ENCODE measurements around the gene SBNO2. TPM values are rescaled to one million over a fixed set of nuclear protein-coding genes. Genes with fewer than 3 reads are reported as not detected.

Gene SBNO2
- total RNA-seq, 1 experiment from 2014 or later, result 18.8 TPM

DNA sequence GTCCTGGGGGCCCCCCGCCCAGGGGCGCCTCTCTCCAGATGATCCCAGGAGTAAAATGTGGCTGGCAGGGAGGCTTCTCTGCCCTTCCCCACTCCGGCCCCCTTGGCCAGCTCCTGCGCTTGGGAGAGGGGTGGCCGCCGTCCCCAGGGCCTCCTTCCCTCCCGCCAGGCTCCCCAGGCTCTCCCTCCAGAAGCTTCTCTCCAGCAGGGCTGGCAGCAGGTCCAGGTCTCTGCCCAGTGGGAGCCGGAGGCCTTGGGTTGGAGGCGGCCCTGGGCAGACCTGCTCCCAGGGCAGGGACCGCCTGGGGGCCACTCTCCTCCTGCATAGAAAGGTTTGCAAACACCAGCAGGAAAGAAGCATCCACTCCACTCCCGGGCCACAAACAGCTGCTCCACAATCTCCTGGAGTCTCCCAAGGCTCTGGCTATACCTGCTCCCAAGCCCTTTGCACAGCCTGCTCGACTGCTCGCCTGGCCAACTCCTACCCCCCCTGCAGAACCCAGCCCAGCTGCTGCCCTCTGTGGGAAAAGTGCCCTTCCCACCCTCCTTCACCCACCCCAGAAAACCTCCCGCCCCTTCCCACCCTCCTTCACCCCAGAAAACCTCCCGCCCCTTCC, 26.0 kb downstream of the SBNO2 start:
- DNase-seq (ENCODE audit: low read depth, low spot score), result no peak
- in situ Hi-C loops (cut with HindIII; ENCODE audit: low pct_unique_long_range_greater_than_20kb, low sequenced_read_pairs), result no loop called here

DNA sequence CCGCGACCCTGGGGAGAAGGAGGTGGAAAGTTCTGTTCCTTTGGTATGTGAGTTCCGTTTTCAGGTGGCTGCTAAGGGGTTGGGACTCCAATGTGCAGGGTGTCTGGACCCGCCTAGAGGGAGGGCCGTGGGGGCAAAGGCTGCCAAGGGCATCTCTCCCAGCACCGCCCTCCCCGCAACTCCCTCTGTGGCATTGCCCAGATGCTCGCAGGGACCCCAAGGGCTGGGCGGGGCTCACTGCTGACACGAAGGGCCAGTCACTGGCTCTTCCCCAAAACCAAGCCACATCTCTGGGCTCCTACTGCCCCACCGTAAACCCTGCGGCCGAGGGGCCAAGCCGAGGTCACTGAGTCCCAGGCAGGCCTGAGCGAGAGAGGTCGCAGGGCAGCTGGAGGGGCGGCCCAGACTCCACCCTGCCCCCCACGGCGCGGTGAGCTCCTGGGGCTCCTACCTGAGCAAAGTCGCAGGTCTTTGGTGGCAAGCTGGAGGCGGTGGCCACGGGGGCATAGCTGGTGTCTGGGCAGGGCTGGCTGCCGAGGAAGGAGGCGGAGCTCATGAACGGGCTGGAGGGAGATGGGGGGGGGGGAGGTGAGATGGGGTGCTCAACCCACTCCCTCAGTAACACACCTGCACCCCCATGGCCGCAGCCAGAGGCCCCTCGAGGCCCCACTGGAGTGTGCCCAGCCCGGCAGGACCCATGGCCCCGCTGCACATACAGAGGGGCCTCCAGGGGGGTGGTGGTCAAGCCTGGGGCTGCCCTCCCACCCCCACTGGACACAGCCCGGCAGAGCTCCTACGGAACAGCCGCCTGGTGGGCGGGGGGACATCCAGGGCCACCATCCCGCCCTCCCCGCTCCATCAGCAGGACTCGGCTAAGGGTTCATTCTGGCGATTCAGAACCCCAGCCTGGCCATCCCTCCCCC, 26.9 kb downstream of the SBNO2 start:
- no peak for DNase-seq (ENCODE audit: low read depth, low spot score)
- in situ Hi-C loops (cut with HindIII; ENCODE audit: low pct_unique_long_range_greater_than_20kb, low sequenced_read_pairs), result no loop called here

DNA sequence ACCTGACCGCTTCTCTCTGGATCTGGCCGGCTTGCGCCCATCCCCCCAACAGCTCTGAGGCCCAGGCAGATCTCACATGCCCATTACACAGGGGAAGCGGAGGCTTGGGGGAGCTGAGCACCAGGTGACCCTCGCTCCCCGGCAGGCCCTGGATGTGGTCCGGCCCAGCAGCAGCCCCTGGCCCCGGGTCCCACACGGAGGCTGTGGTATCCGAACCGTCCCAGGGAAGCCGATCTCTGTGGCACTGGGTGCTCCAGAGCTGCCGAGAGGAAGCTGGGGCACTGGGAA, 27.7 kb downstream of the SBNO2 start:
- in situ Hi-C loops (cut with HindIII; ENCODE audit: low pct_unique_long_range_greater_than_20kb, low sequenced_read_pairs), result no loop called here
- no peak for DNase-seq (ENCODE audit: low read depth, low spot score)

DNA sequence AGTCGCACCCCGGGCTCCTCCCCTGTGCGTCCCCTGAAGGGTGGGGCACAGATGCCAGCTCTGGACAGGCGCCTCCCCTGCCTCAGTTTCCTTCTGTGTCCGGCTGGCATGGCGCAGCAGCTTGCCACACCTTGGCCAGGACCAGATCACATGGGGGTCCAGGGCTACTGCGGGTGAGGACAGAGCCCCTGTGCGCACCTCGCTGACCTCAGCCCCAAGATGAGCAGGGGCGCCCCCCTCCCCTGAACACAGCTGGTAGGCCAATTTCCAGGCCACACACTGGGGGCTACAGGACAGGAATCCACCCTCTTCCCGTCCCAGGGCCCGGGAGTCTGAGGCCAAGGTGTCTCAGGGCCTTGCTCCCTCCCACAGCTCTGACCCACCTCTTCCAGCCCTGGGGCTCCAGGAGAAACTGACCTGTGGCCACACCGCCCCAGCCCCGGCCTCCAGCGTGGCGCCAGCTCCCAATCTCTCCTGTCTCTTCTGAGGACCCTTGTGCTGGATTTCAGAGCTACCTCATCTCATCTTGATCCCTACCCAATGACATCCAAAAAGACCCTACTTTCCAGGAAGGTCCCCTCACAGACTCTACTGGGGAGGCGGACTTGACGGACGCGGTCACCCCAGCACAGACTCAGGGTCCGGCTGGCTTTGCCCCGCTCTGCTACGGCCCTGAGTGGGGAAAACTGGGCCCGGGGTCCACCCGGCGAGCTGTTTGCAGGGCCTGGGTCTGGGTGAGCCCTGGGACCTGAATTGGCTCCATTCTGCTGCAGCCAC, 28.2 kb downstream of the SBNO2 start:
- in situ Hi-C loops (cut with HindIII; ENCODE audit: low pct_unique_long_range_greater_than_20kb, low sequenced_read_pairs), result no loop called here
- no peak for DNase-seq (ENCODE audit: low read depth, low spot score)

DNA sequence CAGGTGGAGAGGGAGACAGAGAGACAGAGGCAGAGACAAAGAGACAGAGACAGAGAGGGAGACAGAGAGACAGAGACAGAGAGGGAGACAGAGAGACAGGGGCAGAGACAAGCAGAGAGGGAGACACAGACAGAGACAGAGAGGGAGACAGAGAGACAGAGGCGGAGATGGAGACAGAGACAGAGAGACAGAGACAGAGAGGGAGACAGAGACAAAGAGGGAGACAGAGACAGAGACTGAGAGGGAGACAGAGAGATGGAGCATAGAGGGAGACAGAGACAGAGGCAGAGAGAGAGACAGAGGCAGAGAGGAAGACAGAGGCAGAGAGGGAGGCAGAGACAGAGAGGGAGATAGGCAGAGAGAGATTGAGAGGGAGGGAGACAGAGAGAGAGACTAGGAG, 29.3 kb downstream of the SBNO2 start:
- in situ Hi-C loops (cut with HindIII; ENCODE audit: low pct_unique_long_range_greater_than_20kb, low sequenced_read_pairs), result no loop called here
- DNase-seq (ENCODE audit: low read depth, low spot score), result no peak

DNA sequence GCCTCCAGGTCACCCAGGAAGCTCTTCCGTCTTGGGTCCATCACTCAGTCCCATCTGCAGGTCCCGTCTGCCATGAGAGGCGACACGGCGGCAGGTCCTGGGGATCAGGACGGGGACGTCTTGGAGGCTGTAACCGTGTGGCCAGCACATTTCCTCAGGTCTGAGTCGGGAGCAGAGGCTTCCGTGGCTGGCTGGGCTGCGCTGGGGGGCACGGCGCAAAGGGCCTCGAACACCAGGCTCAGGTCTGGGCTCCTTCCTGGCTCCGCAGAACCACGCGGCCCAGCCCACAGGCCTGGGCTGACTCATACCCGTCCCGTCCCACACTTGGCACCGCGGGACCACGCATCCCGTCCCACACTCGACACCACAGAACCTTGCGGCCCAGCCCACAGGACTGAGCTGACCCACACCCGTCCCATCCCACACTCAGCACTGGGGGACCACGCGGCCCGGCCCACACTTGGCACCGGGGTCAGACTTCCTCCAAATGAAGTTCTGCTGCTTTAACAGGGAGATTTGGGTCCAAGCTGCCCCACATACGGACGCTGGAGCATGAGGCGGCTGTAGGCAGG, 30.2 kb downstream of the SBNO2 start:
- no peak for DNase-seq (ENCODE audit: low read depth, low spot score)
- in situ Hi-C loops (cut with HindIII; ENCODE audit: low pct_unique_long_range_greater_than_20kb, low sequenced_read_pairs), result no loop called here

DNA sequence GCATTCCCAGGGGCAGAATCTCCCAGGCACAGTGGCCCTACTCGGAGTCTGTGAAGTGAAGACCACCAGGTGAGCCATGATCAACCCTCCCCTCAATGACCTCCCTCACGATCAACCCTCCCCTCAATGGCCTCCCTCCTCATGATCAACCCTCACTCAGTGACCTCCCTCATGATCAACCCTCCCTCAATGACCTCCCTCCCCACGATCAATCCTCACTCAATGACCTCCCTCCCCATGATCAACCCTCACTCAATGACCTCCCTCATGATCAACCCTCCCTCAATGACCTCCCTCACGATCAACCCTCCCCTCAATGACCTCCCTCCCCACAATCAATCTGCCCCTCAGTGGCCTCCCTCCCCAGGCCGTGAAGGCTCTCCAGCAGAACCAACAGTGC, 32.1 kb downstream of the SBNO2 start:
- in situ Hi-C loops (cut with HindIII; ENCODE audit: low pct_unique_long_range_greater_than_20kb, low sequenced_read_pairs), result no loop called here
- no peak for DNase-seq (ENCODE audit: low read depth, low spot score)

DNA sequence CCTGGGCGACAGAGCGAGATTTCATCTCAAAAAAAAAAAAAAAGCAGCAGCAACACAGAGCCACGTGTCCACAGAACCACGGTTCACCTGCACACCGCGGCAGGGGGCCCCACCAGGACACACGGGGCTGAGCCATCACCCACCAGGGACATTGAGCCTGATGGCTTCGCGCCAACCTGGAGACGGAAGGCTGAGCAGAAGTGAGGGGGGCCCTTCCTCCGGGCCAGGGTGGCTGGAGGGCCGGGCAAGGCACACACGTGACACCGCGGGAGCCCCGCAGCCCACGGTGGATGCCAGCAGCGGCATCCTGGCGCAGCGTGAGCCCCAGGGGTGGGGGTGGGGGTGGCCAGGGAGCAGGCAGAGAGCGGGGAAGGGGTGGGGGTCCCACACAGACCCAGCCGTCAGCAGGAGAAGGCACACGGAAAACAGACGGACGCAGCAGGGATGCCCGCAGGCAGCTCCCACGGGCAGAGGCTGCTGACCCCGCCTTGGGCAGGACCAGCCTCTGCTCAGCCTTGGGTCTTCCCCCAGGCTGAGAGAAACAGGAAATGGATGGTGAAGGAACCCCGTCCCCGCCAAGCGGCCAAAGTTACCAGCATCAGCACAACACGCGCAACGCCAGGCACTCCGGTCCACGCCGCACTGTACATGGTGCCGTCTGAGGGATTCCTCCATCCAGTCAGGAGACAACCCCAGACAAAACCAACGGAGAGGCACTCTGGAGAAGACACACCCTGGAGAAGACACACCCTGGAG, 33.6 kb downstream of the SBNO2 start:
- in situ Hi-C loops (cut with HindIII; ENCODE audit: low pct_unique_long_range_greater_than_20kb, low sequenced_read_pairs), result no loop called here
- no peak for DNase-seq (ENCODE audit: low read depth, low spot score)

DNA sequence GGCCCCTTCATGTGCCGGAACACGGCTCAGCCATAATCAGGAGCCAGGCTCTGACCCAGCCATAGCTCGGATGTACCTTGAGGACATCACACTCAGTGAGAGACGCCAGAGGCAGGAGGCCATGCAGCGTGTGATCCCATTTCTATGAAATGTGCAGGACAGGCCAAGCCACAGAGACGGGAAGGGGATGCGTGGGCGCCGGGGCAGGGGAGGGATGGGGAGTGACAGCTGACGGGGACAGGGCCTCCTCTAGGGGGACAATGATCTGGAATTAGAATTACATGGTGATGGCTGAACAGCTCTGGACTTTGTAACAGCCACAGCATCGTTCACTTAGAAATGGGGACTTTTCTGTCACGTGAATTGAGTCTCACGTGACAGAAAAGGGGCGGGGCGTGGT, 34.9 kb downstream of the SBNO2 start:
- in situ Hi-C loops (cut with HindIII; ENCODE audit: low pct_unique_long_range_greater_than_20kb, low sequenced_read_pairs), result no loop called here

DNA sequence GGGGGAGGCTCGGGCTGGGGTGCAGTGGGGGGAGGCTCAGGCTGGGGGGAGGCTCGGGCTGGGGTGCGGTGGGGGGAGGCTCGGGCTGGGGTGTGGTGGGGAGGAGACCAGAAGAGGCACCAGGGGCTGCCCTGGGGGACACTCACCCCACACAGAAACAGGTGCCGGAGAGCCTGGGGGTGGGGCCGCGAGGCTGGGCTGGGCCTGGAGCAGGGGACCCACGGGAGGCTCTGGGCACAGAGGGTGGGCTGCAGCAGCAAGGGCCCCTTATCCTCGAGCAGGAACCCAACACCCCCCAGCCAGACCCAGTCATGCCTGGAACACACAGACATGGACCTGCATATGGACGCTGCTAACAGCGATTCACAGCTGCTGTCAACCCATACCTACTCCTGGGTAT, 35.9 kb downstream of the SBNO2 start:
- DNase-seq (ENCODE audit: low read depth, low spot score), result no peak
- in situ Hi-C loops (cut with HindIII; ENCODE audit: low pct_unique_long_range_greater_than_20kb, low sequenced_read_pairs), result no loop called here

More for the DNA sequence above, 34.9 kb downstream of the SBNO2 start:
- DNase-seq (ENCODE audit: low read depth, low spot score), result no peak

DNA sequence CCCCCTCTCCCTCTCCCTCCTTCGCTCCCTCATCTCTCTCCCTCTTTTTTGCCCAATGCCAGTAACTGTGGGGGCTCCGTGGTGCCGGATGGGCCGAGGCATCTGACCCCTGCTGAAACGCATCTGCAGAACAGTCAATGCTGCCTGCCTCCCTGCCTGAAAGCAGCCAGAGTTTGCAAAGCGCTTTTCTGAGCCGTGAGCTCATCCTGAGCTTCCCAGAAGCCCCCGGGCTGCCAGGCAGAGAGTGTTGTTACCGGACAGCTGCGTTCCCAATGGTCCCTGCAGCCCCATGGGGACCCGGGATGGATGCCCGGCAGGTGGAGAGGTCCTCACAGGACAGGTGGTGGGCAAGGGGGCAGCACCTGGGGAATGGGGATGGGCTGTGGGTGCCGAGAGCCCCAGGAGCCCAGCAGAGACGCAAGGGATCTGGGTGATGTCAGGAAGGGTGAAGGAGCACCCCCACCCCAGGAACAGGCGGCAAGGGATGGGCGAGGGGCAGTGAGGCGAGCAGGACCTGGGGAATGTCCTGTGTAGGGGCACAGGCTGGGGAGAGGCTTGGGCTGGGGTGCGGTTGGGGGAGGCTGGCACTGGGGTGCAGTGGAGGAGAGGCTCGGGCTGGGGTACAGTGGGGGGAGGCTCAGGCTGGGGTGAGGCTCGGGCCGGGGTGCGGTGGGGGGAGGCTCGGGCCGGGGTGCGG, 37.3 kb downstream of the SBNO2 start:
- in situ Hi-C loops (cut with HindIII; ENCODE audit: low pct_unique_long_range_greater_than_20kb, low sequenced_read_pairs), result no loop called here
- no peak for DNase-seq (ENCODE audit: low read depth, low spot score)

DNA sequence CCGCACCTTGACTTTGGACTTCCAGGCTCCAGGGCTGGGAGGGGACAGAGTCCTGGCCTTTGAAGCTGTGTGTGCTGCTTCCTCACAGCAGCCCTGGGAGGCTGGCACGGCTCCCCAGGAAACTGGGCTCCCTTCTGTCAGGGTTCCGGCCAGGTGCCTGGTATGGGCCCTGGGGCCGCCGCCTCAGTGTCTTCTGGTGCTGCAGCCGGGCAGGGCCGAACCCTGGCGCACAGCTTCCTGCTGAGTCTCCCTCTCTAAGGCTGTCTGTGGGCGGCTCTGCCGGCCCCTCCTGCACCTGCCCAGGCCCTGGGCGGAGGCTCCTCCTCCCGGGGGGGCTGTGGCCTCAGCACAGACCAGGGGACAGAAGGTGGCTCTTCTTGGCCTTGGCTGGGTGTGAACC, 37.9 kb downstream of the SBNO2 start:
- DNase-seq (ENCODE audit: low read depth, low spot score), result no peak
- in situ Hi-C loops (cut with HindIII; ENCODE audit: low pct_unique_long_range_greater_than_20kb, low sequenced_read_pairs), result no loop called here

DNA sequence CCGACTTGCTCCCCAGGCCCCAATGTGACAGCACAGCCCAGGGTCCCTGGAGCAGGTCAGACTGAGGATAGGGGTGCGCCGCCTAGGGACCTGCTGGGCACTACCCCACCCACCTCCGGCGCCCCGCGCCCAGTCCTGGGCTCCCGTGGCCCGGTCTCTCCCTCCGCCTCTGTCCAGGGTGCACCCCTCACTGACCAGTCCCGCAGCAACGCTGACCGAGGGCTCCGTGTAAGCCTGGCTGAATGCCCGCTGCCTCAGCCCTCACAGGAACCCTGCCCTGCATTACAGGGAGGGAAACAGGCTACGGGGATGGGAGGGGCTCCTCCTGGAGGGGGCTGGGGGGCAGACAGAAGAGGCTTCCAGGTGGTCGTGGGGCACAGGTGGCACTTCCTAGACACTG, 38.6 kb downstream of the SBNO2 start:
- in situ Hi-C loops (cut with HindIII; ENCODE audit: low pct_unique_long_range_greater_than_20kb, low sequenced_read_pairs), result no loop called here
- no peak for DNase-seq (ENCODE audit: low read depth, low spot score)

DNA sequence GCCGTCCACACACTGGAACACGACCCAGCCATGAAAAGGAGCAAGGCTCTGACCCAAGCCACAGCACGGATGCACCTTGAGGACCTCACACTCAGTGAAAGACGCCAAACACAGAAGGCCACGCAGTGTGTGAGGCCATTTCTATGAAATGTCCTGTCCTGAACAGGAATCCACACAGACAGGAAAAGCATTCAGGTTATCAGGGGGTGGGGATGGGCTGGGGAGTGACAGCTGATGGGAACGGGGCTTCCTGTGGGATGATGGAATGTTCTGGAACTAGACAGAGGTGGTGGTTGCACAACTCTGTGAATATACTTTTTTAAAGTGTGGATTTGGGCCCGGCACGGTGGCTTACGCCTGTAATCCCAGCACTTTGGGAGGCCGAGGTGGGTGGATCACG, 39.6 kb downstream of the SBNO2 start:
- no peak for DNase-seq (ENCODE audit: low read depth, low spot score)
- in situ Hi-C loops (cut with HindIII; ENCODE audit: low pct_unique_long_range_greater_than_20kb, low sequenced_read_pairs), result no loop called here

DNA sequence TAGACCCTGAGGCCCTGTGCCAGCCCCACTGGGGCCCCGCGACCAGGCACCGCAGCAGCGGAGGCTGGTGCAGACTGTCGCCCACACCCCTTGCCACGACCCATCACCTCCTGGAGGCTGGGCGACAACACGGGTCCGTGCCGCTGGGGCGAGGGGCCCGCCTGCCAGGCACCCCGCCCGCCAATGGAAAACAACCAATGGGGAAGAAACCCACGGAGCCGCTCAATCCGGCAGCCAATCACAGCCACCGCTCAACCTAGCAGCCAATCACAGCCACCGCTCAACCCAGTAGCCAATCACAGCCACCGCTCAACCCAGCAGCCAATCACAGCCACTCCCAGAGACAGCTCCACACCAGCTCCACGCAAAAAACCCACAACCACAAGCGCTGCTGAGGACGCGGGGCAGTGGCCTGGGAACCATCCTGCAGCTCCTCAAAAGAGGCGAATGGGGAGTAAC, 40.6 kb downstream of the SBNO2 start:
- in situ Hi-C loops (cut with HindIII; ENCODE audit: low pct_unique_long_range_greater_than_20kb, low sequenced_read_pairs), result no loop called here
- DNase-seq (ENCODE audit: low read depth, low spot score), result peak; percentile 16

DNA sequence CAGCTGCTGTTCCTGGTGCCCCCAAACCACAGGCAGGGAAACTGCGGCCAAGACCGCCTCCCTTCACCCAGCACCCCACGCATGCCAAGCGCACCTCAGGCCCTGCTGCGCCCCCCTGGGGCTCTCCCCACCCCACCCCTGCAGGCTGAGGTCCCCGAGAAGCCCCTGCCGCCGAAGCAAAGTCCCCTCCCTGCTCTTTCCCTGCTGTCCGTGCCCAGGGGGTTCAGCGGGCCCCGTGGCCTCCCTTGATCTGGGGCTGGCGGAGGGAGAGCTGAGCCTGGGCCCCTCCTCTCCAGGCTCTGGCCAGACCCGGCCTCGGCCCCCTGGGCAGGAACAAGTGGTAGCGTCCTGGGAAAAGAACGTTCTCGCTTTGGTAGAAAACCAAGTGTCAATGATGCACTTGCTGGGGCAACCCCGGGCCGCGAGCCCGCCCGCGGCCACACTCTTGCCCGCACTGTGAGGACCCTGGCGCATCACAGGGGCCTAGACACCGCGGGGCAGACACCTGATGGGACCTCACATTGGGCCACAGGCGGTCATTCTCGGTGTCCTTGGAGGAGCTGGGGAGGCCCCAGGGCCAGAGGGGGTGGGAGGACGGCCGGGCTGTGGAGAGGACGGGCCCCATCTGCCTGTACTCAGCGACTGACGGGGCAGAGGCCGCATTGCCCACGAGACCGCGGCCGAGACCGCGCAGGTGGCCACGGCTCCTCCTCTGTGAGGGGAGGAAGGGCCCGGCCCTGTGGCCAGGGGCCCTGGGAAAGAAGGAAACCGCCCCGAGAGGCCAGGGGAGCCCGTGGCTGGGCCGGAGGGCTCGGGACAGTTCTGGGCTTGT, 41.3 kb downstream of the SBNO2 start:
- no peak for DNase-seq (ENCODE audit: low read depth, low spot score)
- in situ Hi-C loops (cut with HindIII; ENCODE audit: low pct_unique_long_range_greater_than_20kb, low sequenced_read_pairs), result no loop called here
